Posterior cingulate gyrus (tissue), 11 donors: ENCODE measurements around the gene KICS2.

Experiments used
- DNase-seq, 10 donors: peaks; one replicate each; pipeline versions ENCODE4 v3.0.0 to v3.0.0-alpha.2; 2020 to 2021; ENCODE audit warnings: mixed read lengths in 3 of 10
- intact Hi-C: fragments of 100-400 bp; cut with DNase I; formaldehyde crosslinking; loops from one replicate; pipeline ENCODE4 v1.15.1; 2023

The KICS2 gene

DNA sequence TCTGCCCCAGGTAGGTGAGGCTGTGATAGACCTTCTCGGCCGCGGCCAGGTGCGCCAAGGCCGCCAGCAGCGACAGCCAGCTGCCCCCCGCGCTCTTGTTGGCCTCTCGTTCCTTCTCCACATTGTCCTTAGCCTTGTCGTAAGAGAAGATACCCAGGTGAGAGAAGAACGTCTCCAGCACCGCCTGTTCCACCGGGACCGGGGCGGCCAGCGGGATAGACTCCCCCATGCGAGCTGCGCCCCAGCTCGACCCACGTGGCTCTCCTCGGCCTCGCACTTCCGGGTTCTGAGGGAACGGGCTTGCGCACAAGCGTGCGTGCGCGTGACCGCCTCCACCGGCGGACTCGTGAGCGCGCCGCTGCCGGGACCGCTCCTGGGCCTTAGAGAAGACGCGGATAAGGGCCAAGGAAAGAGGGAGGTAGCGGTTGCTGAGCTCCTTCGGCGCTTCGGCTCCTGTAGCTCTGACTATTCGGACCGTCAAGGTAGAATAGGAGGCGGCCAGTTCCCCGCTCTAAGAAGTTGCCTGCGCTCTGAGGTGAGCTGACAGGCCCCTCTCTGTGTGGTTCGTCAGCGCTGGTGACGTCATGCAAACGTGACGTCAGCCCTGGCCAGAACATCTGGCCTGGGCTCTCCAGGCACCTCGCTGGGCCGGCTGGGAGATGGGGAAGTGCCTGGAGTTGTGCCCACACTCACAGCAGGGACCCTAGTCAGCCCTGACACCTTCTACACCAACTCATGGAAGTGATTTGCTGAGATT, at the start of gene KICS2:
KICS2 (minus strand) TSS at position 288 of the 757 bp plus-strand sequence; CDS start at position 229, 59 bp downstream.
- intact Hi-C loops, result no loop called here
- peak; percentile 86 to 99 (median 92) for DNase-seq

- no peak for DNase-seq
- intact Hi-C loops, result loop anchor here (10.0 kb wide), 1 partner anchor 124 kb away; the partner anchor contains the start of gene C12orf56
Observed at GRCh38 chr12:64270411-64270810, 48.3 kb upstream of the KICS2 start.

DNA sequence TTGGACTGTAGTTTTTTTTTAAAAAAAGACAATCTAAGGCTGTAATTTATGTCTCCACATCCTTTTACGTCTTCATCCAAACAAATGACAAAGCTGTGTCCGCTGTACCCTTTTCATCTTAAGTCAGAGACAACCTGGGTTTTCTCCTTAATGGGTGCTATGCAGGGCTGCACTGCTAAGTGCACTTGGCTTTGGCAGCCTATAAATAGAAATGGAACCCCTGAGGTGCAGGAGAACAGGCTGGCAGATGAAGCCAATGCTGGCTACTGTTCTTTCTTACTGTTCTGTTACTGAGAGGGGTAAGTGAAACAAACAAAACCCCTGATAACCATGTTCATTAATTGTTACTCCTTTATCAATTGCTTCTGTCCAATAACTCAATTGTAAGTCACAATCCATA, 47.1 kb upstream of the KICS2 start:
- DNase-seq, result no peak
- intact Hi-C loops, result no loop called here

GRCh38 chr12:64268409-64268808, 46.3 kb upstream of the KICS2 start:
- no peak for DNase-seq
- intact Hi-C loops, result no loop called here

DNA sequence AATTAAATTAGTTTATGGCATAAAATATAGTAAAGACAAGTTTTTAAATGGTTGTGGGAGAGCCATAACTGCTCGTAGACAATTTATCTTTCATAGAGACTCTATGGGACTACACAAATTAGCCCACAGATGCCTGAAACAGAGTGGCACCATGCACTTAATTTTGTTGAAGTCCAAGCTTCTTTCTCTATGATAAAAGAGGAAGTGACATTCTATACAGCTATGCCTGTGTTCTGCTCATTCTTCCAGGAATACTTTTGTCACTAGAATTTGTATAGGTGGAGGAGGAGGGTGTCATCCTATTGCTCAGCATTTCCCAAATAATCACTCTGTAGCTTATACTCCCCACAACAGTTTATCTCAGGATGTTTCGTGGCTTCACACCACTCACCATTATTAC, 43.7 kb upstream of the KICS2 start:
- intact Hi-C loops, result no loop called here
- DNase-seq, result no peak

DNA sequence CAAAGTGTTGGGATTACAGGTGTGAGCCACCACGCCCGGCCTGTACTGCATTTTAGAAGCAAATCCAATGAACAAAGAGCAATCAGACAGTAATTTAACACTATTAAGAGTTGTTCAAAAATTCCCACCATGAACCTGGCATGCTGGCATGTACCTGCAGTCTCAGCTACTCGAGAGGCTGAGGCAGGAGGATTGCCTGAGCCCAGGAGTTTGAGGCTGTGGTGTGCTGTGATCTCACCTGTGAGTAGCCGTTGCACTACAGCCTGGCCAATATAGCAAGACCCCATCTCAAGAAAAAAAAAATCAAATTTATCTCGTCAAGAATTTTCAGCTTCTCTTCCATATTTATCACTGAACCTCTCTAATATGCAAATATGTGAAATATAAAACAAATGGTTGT, 39.7 kb upstream of the KICS2 start:
- DNase-seq, result no peak
- intact Hi-C loops, result no loop called here

DNA sequence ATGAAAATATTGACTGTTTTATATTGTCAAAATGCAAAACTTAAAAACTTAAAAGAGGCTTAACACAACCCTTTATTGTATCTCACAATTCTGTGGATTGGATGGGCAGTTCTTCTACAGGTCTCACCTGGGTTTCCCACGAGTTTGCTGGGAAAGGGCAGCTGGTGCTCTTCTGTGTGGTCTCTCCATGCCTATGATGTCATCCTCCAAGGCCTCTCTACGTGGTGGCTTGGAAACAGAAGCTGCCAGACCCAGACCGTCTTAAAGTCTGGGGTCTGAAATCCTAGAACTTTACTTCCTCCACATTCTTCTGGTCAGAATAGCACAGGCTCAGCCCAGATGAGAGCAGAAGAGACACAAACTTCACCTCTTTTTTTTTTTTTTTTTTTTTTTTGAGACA, 36.5 kb upstream of the KICS2 start:
- DNase-seq, result no peak
- intact Hi-C loops, result loop anchor here (5.0 to 10.0 kb wide), 2 partner anchors 76 to 1154 kb away; no protein-coding TSS in a partner anchor

- no peak for DNase-seq
- intact Hi-C loops, result loop anchor here (1.0 to 10.0 kb wide), 3 partner anchors 74 to 1151 kb away; no protein-coding TSS in a partner anchor
Observed at GRCh38 chr12:64256166-64256800, 34.2 kb upstream of the KICS2 start.

GRCh38 chr12:64255249-64255648, 33.2 kb upstream of the KICS2 start:
- intact Hi-C loops, result loop anchor here (5.0 to 10.0 kb wide), 2 partner anchors 73 to 1150 kb away; no protein-coding TSS in a partner anchor
- no peak for DNase-seq

GRCh38 chr12:64253356-64253755, 31.3 kb upstream of the KICS2 start:
- DNase-seq, result no peak
- intact Hi-C loops, result loop anchor here (10.0 kb wide), 1 partner anchor 1149 kb away; no protein-coding TSS in a partner anchor

GRCh38 chr12:64252681-64253080, 30.6 kb upstream of the KICS2 start:
- no peak for DNase-seq
- intact Hi-C loops, result loop anchor here (10.0 kb wide), 1 partner anchor 1148 kb away; no protein-coding TSS in a partner anchor

GRCh38 chr12:64243809-64244208, 21.7 kb upstream of the KICS2 start:
- no peak for DNase-seq
- intact Hi-C loops, result no loop called here

DNA sequence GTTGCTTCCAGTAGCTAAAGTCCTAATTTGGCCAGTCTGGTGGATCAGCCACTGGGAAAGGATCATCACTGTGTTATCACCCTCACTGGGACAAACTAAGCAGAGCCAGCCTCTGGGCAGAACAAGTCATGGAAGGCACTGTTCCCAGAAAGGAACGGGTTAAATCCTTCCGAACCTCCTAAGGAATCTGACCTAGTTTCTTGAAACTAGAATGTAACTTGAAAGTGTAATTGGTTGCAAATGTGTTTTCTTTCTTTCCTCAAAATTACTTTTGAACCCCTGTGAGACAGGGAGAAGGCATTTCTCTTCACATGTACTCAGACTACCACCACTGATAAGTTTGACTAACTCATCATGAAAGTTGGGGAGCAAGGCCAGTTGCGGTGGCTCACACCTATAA, 18.7 kb upstream of the KICS2 start:
- intact Hi-C loops, result no loop called here
- no peak for DNase-seq

GRCh38 chr12:64237382-64237781, 15.3 kb upstream of the KICS2 start:
- intact Hi-C loops, result no loop called here
- no peak for DNase-seq

DNA sequence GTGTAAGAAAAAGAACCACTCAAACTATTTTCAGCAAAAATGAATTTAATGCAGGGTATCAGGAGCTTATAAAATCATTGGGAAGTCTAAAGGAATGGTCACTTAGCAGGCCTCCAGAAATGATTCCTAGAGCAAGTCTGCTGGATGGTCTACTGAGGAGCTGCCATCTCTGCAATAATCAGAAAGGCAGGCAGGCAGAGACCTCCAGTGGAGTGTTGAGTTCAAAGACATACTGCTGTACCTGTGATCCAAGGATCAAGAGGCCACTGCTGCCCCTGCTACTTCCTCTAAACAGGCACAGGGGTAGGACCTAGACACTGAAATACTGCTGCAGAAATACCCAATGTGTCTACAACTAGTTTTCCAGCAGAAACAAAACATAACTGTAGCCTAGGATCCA, 14.5 kb upstream of the KICS2 start:
- DNase-seq, result no peak
- intact Hi-C loops, result no loop called here

- DNase-seq, result no peak
- intact Hi-C loops, result no loop called here
Observed at GRCh38 chr12:64232196-64232595, 10.1 kb upstream of the KICS2 start.

DNA sequence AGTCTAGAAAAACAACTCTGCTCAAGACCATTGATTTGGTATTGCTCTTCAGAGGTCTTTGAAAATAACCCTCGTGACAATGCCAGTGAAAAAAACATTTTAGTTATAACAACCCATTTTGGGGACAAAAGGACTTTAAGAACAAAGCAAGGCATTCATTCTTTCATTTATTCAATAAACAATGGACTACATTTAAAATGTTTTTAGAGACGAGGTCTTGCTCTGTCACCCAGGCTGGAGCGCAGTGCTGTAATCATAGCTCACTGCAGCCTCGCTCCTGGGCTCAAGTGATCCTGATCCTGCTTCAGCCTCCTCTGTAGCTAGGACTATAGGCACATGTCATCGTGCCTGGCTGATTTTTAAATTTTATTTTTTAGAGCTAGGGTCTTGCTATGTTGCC, 7.7 kb upstream of the KICS2 start:
- peak in 7 of 10 donors; percentile 24 to 93 (median 47) for DNase-seq
- intact Hi-C loops, result no loop called here

DNA sequence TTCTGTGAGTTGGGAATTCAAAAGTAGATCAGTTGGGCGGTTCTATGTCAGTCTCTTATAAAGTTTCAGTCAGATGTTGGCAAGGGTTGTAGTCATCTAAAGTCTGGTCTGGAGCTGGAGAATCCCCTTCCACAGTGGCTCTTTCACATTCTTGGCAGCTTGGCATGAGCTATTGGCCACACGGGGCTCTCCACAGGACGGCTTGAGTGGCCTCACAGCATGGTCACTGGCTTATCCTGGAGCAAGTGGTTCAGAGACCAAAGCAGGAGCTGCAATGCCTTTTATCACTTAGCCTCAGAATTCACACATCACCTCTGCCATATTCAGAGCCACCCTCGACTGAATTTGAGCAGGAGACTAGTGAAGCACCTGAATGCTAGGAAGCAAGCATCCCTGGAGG, 7.1 kb upstream of the KICS2 start:
- intact Hi-C loops, result no loop called here
- DNase-seq, result no peak

DNA sequence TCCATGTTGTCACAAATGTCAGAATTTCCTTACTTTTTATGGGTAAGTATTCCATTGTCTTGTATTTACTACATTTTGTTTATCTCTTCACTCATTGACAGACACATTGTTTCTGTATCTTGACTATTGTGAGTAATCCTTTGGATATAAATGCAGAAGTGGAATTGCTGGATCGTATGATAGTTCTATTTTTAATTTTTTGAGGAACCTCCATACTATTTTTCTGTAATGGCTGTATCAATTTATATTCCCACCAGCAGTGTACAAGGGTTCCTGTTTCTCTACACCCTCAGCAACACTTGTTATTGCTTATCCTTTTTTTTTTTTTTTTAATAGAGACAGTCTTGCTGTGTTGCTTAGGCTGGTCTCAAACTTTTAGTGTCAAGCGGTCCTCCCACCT, 3.5 kb upstream of the KICS2 start:
- no peak for DNase-seq
- intact Hi-C loops, result no loop called here

GRCh38 chr12:64221651-64222008, 466 bp downstream of the KICS2 start:
- peak; percentile 71 to 97 (median 81) for DNase-seq
- intact Hi-C loops, result no loop called here

DNA sequence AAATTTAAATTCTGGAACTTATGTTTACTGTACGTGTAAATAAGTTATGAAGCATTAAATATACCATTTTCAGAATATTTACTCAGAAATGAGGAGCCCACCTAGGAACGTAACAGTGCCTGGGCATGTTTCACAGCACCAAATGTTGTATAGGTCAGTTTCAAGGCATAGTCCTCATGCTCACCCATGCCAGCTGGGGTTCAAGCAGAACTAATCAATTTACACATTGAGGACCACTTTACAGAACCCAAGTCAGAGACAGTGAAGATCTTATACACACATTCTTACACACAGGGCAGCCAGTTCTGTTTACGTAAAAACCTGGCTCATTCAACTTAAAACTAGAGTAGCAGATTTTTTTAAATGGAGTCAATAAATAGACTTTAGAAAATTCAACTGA, 2.0 kb downstream of the KICS2 start:
- intact Hi-C loops, result no loop called here
- no peak for DNase-seq

DNA sequence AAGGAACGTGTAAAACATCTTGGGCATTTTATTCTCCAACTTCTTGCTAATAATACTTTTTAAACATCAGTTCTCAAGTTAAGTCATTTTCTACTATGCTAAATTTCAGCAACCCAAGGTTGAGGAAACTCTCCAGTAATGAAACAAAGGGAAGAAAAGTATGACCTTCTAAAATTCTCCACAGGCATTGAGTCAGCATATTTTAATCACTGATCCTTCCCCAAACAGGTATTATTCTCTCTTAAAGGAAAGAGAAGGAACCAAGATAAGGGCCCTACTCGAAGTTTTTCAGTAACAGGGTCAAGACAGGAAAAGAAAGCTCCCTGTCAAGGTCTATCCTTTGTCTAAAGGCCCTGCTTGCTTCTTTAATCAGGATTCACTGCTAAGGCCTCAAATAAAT, 3.0 kb downstream of the KICS2 start:
- no peak for DNase-seq
- intact Hi-C loops, result no loop called here
